Activated effector memory CD4-positive, alpha-beta T cell treated with anti-CD3 and anti-CD28 coated beads, Interleukin-2, amount 50 U/mL, for 16 hours (primary cell): ENCODE measurements around the gene SLC26A8.
"Not testable (repeated sequence)": the region's sequence is repeated elsewhere in the genome, so short reads cannot be mapped to it uniquely, and the experiment has no call there.

Experiments
- DNase-seq: peaks from one replicate; pipeline ENCODE4 v3.0.0-alpha.2; 2020

SLC26A8 gene

GRCh38 chr6:36050947-36051710, 26.7 kb upstream of the SLC26A8 start:
- DNase-seq = no peak

GRCh38 chr6:36050305-36050704, 25.9 kb upstream of the SLC26A8 start:
- no peak for DNase-seq

GRCh38 chr6:36049582-36049981, 25.1 kb upstream of the SLC26A8 start:
- DNase-seq = no peak

GRCh38 chr6:36042618-36043260, 18.3 kb upstream of the SLC26A8 start:
- DNase-seq = no peak

- no peak for DNase-seq
Observed at GRCh38 chr6:36040958-36041357, 16.5 kb upstream of the SLC26A8 start.

GRCh38 chr6:36039112-36039511, 14.7 kb upstream of the SLC26A8 start:
- no peak for DNase-seq

- no peak for DNase-seq
Observed at GRCh38 chr6:36038120-36038876, 13.9 kb upstream of the SLC26A8 start.

GRCh38 chr6:36035225-36035624, 10.8 kb upstream of the SLC26A8 start:
- no peak for DNase-seq

- DNase-seq = no peak
Observed at GRCh38 chr6:36034441-36034840, 10.0 kb upstream of the SLC26A8 start.

GRCh38 chr6:36033935-36034334, 9.5 kb upstream of the SLC26A8 start:
- no peak for DNase-seq

GRCh38 chr6:36033144-36033543, 8.7 kb upstream of the SLC26A8 start:
- DNase-seq = not testable (repeated sequence)

- DNase-seq = no peak
Observed at GRCh38 chr6:36032261-36032660, 7.8 kb upstream of the SLC26A8 start.

GRCh38 chr6:36029464-36029863, 5.0 kb upstream of the SLC26A8 start:
- DNase-seq = no peak

- DNase-seq = peak; percentile 90
Observed at GRCh38 chr6:36028877-36029324, 4.5 kb upstream of the SLC26A8 start.

- peak; percentile 80 for DNase-seq
Observed at GRCh38 chr6:36028088-36028876, 3.8 kb upstream of the SLC26A8 start.

- peak; percentile 99 for DNase-seq
Observed at GRCh38 chr6:36027501-36028087, 3.2 kb upstream of the SLC26A8 start, which contains the start of gene MAPK14. MAPK14 (plus strand) TSS chr6:36027808; CDS start chr6:36028158, 350 bp downstream.

GRCh38 chr6:36025932-36026327, 1.5 kb upstream of the SLC26A8 start:
- DNase-seq = no peak

GRCh38 chr6:36025260-36025931, 955 bp upstream of the SLC26A8 start:
- DNase-seq = no peak

- DNase-seq = no peak
Observed at GRCh38 chr6:36020154-36020553, 4.3 kb downstream of the SLC26A8 start.

- DNase-seq = no peak
Observed at GRCh38 chr6:36019167-36019566, 5.3 kb downstream of the SLC26A8 start.

- DNase-seq = no peak
Observed at GRCh38 chr6:36018339-36018738, 6.1 kb downstream of the SLC26A8 start.

- DNase-seq = no peak
Observed at GRCh38 chr6:36015666-36016065, 8.8 kb downstream of the SLC26A8 start.
